Choroid plexus epithelial cell (primary cell): ENCODE results near the gene OR5L2.
"Not testable (repeated sequence)": the region's sequence is repeated elsewhere in the genome, so short reads cannot be mapped to it uniquely, and the experiment has no call there.

Experiments used
- DNase-seq: peaks from one replicate; pipeline ENCODE4 v3.0.0-alpha.2; 2010; ENCODE audit warnings: low read depth
- H3K4me3 ChIP-seq: 2 replicates; pipeline ENCODE4 v1.5.1; 2011; ENCODE audit warnings: low read depth, mild to moderate bottlenecking, control low read depth, low read length, moderate library complexity
- CTCF ChIP-seq: conservative IDR thresholded peaks from 2 replicates; pipeline ENCODE4 v1.5.1; 2011; ENCODE audit warnings: low read depth, mild to moderate bottlenecking, control low read depth, inconsistent platforms, low read length, moderate library complexity

OR5L2 gene

GRCh38 chr11:55838452-55838851, 11.4 kb downstream of the OR5L2 start, which contains the start of gene OR5D16:
TSS of gene OR5D16 (plus strand) at chr11:55838752. CDS start at chr11:55838752, 0 bp downstream.
- TF ChIP-seq CTCF: no peak
- no peak within 1 kb of the TSS for H3K4me3 ChIP-seq
- DNase-seq: no peak

GRCh38 chr11:55847453-55847852, 20.4 kb downstream of the OR5L2 start:
- no peak overlapping the region for H3K4me3 ChIP-seq
- DNase-seq: no peak
- no peak for TF ChIP-seq CTCF

- no peak overlapping the region for H3K4me3 ChIP-seq
- TF ChIP-seq CTCF: no peak
Observed at GRCh38 chr11:55849037-55849436, 22.0 kb downstream of the OR5L2 start.

GRCh38 chr11:55852141-55852540, 25.1 kb downstream of the OR5L2 start:
- no peak for TF ChIP-seq CTCF
- no peak overlapping the region for H3K4me3 ChIP-seq
- no peak for DNase-seq

More at GRCh38 chr11:55849037-55849436, 22.0 kb downstream of the OR5L2 start:
- no peak for DNase-seq

- TF ChIP-seq CTCF: no peak
- no peak overlapping the region for H3K4me3 ChIP-seq
- DNase-seq: no peak
Observed at GRCh38 chr11:55854704-55855103, 27.7 kb downstream of the OR5L2 start.

- not testable (repeated sequence) for DNase-seq, H3K4me3 ChIP-seq
Observed at GRCh38 chr11:55867354-55867753, 40.3 kb downstream of the OR5L2 start.

- not testable (repeated sequence) for H3K4me3 ChIP-seq, DNase-seq
Observed at GRCh38 chr11:55872731-55873130, 45.7 kb downstream of the OR5L2 start.

GRCh38 chr11:55873146-55873545, 46.1 kb downstream of the OR5L2 start:
- H3K4me3 ChIP-seq, DNase-seq: not testable (repeated sequence)
